IMR-90 (cell line): ENCODE data around the gene ENO3. TPM values are rescaled to one million over a fixed set of nuclear protein-coding genes. Genes with fewer than 3 reads are reported as not detected.

Experiments used
- ATAC-seq: fragments of 200-7000 bp; cut with Tn5 transposase; 2 replicates; pipeline ENCODE4 v1.9.1; 2020; ENCODE audit warnings: low read depth, mild to moderate bottlenecking, moderate library complexity
- BruUV-seq: library from RNA; stranded (reverse); fragments of 400-500 nt; replicated peaks from 2 replicates; lab custom pipeline; 2021; lab: Mats Ljungman, UMichigan
- CTCF ChIA-PET: fragments of 300-600 bp; formaldehyde crosslinking; extraction: SDS; loops from one replicate; lab custom pipeline; 2021; ENCODE audit warnings: antibody characterized with exemption; lab: Yijun Ruan, JAX
- POLR2A ChIA-PET: fragments of 300-600 bp; sonication (Branson Sonifier 250); formaldehyde crosslinking; loops from one replicate; lab custom pipeline; 2022; ENCODE audit warnings: antibody characterized with exemption; ENCODE audit not compliant: unreplicated experiment; lab: Charles Lee
- DNase-seq: peaks from one replicate; pipeline ENCODE4 v3.0.0; 2013
- H2AFZ ChIP-seq: replicated peaks from 2 replicates; pipeline ENCODE3; 2013; ENCODE audit warnings: low read length, mild to moderate bottlenecking; ENCODE audit not compliant: poor library complexity
- H2AK5ac ChIP-seq: 2 replicates; pipeline ENCODE4 v1.6.1; 2013; ENCODE audit warnings: low read depth, low read length, inconsistent platforms
- H2AK9ac ChIP-seq: replicated peaks from 2 replicates; pipeline ENCODE3; 2013; ENCODE audit warnings: mild to moderate bottlenecking, low read depth, low read length, moderate library complexity; ENCODE audit not compliant: poor library complexity
- H2BK120ac ChIP-seq: 2 replicates; pipeline ENCODE4 v1.6.1; 2013; ENCODE audit warnings: low read depth, low read length, inconsistent platforms
- H2BK15ac ChIP-seq: 3 replicates; pipeline ENCODE4 v1.6.1; 2013; ENCODE audit warnings: low read depth, low read length, inconsistent platforms
- H2BK20ac ChIP-seq: 2 replicates; pipeline ENCODE4 v1.6.1; 2013; ENCODE audit warnings: low read depth, mild to moderate bottlenecking, inconsistent platforms, low read length, moderate library complexity
- H2BK5ac ChIP-seq: 2 replicates; pipeline ENCODE4 v1.6.1; 2013; ENCODE audit warnings: mild to moderate bottlenecking, low read depth, low read length, inconsistent platforms; ENCODE audit not compliant: poor library complexity, severe bottlenecking
- H3K14ac ChIP-seq: replicated peaks from 2 replicates; pipeline ENCODE4 v1.6.1; 2013; ENCODE audit warnings: low read depth, low read length, inconsistent platforms
- H3K18ac ChIP-seq: 2 replicates; pipeline ENCODE4 v1.6.1; 2013; ENCODE audit warnings: low read depth, low read length, control low read depth
- H3K23ac ChIP-seq: 2 replicates; pipeline ENCODE4 v1.6.1; 2013; ENCODE audit warnings: low read depth, low read length, inconsistent platforms
- H3K27ac ChIP-seq: 2 replicates; pipeline ENCODE4 v1.5.1; 2013; ENCODE audit warnings: mild to moderate bottlenecking, control low read depth, low read length; ENCODE audit not compliant: insufficient read depth
- H3K27me3 ChIP-seq: 2 replicates; pipeline ENCODE4 v1.6.1; 2013; ENCODE audit warnings: low read length; ENCODE audit not compliant: control insufficient read depth, insufficient read depth
- H3K36me3 ChIP-seq: 2 replicates; pipeline ENCODE4 v1.6.1; 2013; ENCODE audit warnings: low read length, mixed read lengths; ENCODE audit not compliant: control insufficient read depth, insufficient read depth
- H3K4ac ChIP-seq: 2 replicates; pipeline ENCODE4 v1.6.1; 2013; ENCODE audit warnings: low read depth, low read length, inconsistent platforms
- H3K4me1 ChIP-seq: 2 replicates; pipeline ENCODE4 v1.6.1; 2013; ENCODE audit warnings: low read length, mixed read lengths; ENCODE audit not compliant: control insufficient read depth, insufficient read depth
- H3K4me2 ChIP-seq: 2 replicates; pipeline ENCODE4 v1.6.1; 2013; ENCODE audit warnings: low read depth, mild to moderate bottlenecking, control low read depth, low read length, moderate library complexity
- H3K4me3 ChIP-seq: 2 replicates; pipeline ENCODE4 v1.5.1; 2013; ENCODE audit warnings: low read depth, mild to moderate bottlenecking, control low read depth, low read length, moderate library complexity; ENCODE audit not compliant: insufficient read depth
- H3K56ac ChIP-seq: 2 replicates; pipeline ENCODE4 v1.6.1; 2013; ENCODE audit warnings: low read length, inconsistent platforms; ENCODE audit not compliant: insufficient read depth; ENCODE audit errors: extremely low read depth
- H3K79me1 ChIP-seq, 2 experiments: 2 replicates each; pipeline ENCODE4 v1.6.1; 2013; ENCODE audit warnings: low read length in 2 of 2, inconsistent platforms in 1 of 2, low read depth in 1 of 2
- H3K9ac ChIP-seq: 2 replicates; pipeline ENCODE4 v1.6.1; 2013; ENCODE audit warnings: low read depth, low read length, control low read depth
- H3K9me1 ChIP-seq: 2 replicates; pipeline ENCODE4 v1.6.1; 2013; ENCODE audit warnings: low read length, inconsistent platforms; ENCODE audit not compliant: insufficient read depth
- H3K9me3 ChIP-seq: 2 replicates; pipeline ENCODE4 v1.6.1; 2013; ENCODE audit warnings: low read length; ENCODE audit not compliant: control insufficient read depth, insufficient read depth
- H4K20me1 ChIP-seq: 2 replicates; pipeline ENCODE4 v1.6.1; 2013; ENCODE audit warnings: low read length, inconsistent platforms; ENCODE audit not compliant: insufficient read depth
- H4K5ac ChIP-seq: 2 replicates; pipeline ENCODE4 v1.6.1; 2013; ENCODE audit warnings: mild to moderate bottlenecking, low read depth, low read length, control low read depth
- H4K8ac ChIP-seq, 2 experiments: 2 replicates each; pipeline ENCODE4 v1.6.1; 2013; ENCODE audit warnings: low read depth in 2 of 2, low read length in 2 of 2, control low read depth in 1 of 2, inconsistent platforms in 1 of 2
- H4K91ac ChIP-seq: 2 replicates; pipeline ENCODE4 v1.6.1; 2013; ENCODE audit warnings: low read depth, low read length, inconsistent platforms; ENCODE audit not compliant: insufficient read depth
- BHLHE40 ChIP-seq: fragments of 150-350 bp; IDR thresholded peaks from 2 replicates; pipeline ENCODE4 v1.6.1; 2016; ENCODE audit warnings: mild to moderate bottlenecking, low read depth, low read length
- CEBPB ChIP-seq: IDR thresholded peaks from 2 replicates; pipeline ENCODE4 v1.6.1; 2012; ENCODE audit warnings: low read depth, low read length, improper control_type of control experiment
- CHD1 ChIP-seq: IDR thresholded peaks from 2 replicates; pipeline ENCODE4 v1.6.1; 2012; ENCODE audit warnings: low read depth, low read length, improper control_type of control experiment
- FOS ChIP-seq: fragments of 150-350 bp; IDR thresholded peaks from 2 replicates; pipeline ENCODE4 v1.6.1; 2016; ENCODE audit warnings: low read depth, low read length
- MAFK ChIP-seq: IDR thresholded peaks from 2 replicates; pipeline ENCODE4 v1.6.1; 2012; ENCODE audit warnings: low read depth, low read length, improper control_type of control experiment
- NFE2L2 ChIP-seq: fragments of 150-350 bp; IDR thresholded peaks from 2 replicates; pipeline ENCODE4 v1.6.1; 2016; ENCODE audit warnings: low read depth, mild to moderate bottlenecking, low read length
- POLR2A ChIP-seq: IDR thresholded peaks from 2 replicates; pipeline ENCODE4 v1.6.1; 2012; ENCODE audit warnings: mild to moderate bottlenecking, low read depth, low read length
- RAD21 ChIP-seq: IDR thresholded peaks from 2 replicates; pipeline ENCODE4 v1.6.1; 2012; ENCODE audit warnings: low read length, improper control_type of control experiment
- RCOR1 ChIP-seq: IDR thresholded peaks from 2 replicates; pipeline ENCODE4 v1.6.1; 2012; ENCODE audit warnings: mild to moderate bottlenecking, low read length, improper control_type of control experiment; ENCODE audit not compliant: insufficient replicate concordance
- RFX5 ChIP-seq: IDR thresholded peaks from 2 replicates; pipeline ENCODE4 v1.8.0; 2012; ENCODE audit warnings: low read depth, mild to moderate bottlenecking, low read length, moderate library complexity
- SMC3 ChIP-seq: fragments of 150-350 bp; IDR thresholded peaks from 2 replicates; pipeline ENCODE4 v1.6.1; 2016; ENCODE audit warnings: low read depth, mild to moderate bottlenecking, antibody characterized with exemption, low read length, moderate library complexity
- WGBS, 2 experiments: methylation state at CpG; one replicate each; pipeline versions ENCODE4 v1.1.5 to v1.1.7; 2013; ENCODE audit warnings: missing lambda C conversion rate in 2 of 2; ENCODE audit not compliant: insufficient read length in 1 of 2; ENCODE audit errors: extremely low coverage in 2 of 2; 5-methylcytosine and 5-hydroxymethylcytosine counted together
- dilution Hi-C: fragments of 300-500 bp; cut with HindIII; formaldehyde crosslinking; loops from one replicate; pipeline ENCODE4 v1.14.3; 2018; ENCODE audit warnings: low sequenced_read_pairs; ENCODE audit not compliant: unreplicated experiment
- in situ Hi-C: fragments of 300-500 bp; cut with MboI; formaldehyde crosslinking; loops from 3 replicates; pipeline ENCODE4 v1.14.3; 2019; ENCODE audit warnings: low sequenced_read_pairs, inconsistent platforms, mixed read lengths
- intact Hi-C: fragments of 100-400 bp; cut with micrococcal nuclease; formaldehyde crosslinking; loops from 2 replicates; pipeline ENCODE4 v1.10.0; 2022
- polyA plus RNA-seq, 3 experiments: library from polyadenylated mRNA; depleted of rRNA; stranded (reverse); fragments of >200 nt; gene quantifications; 2 replicates each; pipeline ENCODE4 v1.2.3, GENCODE V29; 2012; ENCODE audit warnings: low replicate concordance in 1 of 3
- total RNA-seq: library from RNA; depleted of rRNA; stranded (reverse); fragments of >200 nt; gene quantifications from 2 replicates; pipeline ENCODE4 v1.2.3, GENCODE V29; 2012
- TF ChIP-seq, protein P1 (sequence below): conservative IDR thresholded peaks from 2 replicates; pipeline ENCODE4 v1.5.1; 2012; ENCODE audit warnings: mild to moderate bottlenecking, low read depth, low read length, improper control_type of control experiment
- TF ChIP-seq, protein P2 (sequence below): fragments of 150-350 bp; IDR thresholded peaks from 2 replicates; pipeline ENCODE4 v1.6.1; 2017; ENCODE audit warnings: mild to moderate bottlenecking, antibody characterized with exemption, low read length, low read depth
- TF ChIP-seq, protein P3 (sequence below): fragments of 150-350 bp; IDR thresholded peaks from 2 replicates; pipeline ENCODE4 v1.6.1; 2016; ENCODE audit warnings: low read depth, mild to moderate bottlenecking, low read length, moderate library complexity, borderline replicate concordance

The ENO3 gene
- total and polyA plus RNA-seq, 2 of the 4 experiments (the other 2 are of a cell fraction), result 1.4 to 5.1 TPM

DNA sequence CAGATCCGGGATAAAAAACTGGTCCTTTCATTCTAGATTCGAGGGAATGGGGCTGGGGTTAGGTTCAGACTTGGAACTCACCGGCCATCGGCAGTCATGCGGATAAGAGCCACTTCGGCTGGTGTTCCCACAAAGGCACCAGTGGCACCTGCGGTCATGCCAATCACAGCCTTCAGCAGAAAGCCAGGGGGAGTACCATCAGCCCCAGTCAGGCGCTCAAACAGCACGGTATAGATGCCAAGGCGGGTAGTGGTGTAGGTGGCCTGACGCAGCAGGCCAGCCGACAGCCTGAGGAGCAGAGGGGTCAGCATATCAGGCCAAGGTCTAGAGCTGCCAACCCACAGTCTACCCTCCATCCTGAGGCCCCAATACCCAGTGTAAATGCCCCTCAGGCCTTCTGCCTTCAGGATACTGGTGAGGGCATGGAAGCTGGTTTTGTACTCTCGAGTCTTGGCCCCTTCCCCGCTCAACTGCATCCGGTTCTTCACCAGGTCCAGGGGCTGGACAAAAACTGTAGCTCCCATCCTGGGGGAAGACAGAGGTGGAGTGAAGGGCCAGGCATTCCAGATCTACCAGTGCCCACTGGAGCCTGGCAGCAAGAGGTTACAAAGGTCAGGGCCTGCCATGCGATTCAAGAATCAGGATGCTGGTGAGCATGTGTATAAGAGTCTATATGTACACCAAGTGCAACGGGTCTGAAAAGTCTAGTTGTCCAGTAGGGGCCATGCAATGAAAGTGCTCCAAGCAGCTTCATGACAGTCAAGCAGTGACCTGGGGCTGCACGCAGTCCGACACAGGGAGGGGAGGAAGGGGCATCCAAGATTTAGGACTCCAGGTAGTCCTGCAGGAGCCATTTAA, 12.0 kb upstream of the ENO3 start:
- no peak for DNase-seq
- H4K91ac ChIP-seq, result peak overlapping the region; percentile 51; the same call in 1 of the 2 replicates
- peak overlapping the region; percentile 89 for H2AFZ ChIP-seq
- 56% methylated on average over 8 of the region's 19 CpGs; no CpG with 5 or more reads in 1 of the 2 experiments for WGBS, 2 experiments
- in situ Hi-C loops (no loop called here), dilution Hi-C loops (no loop called here), intact Hi-C loops (no loop called here)
- H3K4ac ChIP-seq, result peak overlapping the region; percentile 82
- peaks cover 33% of the 10 kb centered on the region for H3K36me3 ChIP-seq
- peaks cover 17 to 50% of the 10 kb centered on the region in 2 experiments; a peak in 3 of 4 replicates for H3K79me1 ChIP-seq
- peak overlapping the region; percentile 99 for H3K23ac ChIP-seq
- H4K8ac ChIP-seq, result peak overlapping the region; percentile 1 to 71; a peak in 2 of 4 replicates
- peak overlapping the region; percentile 5 for H2BK5ac ChIP-seq
- peak overlapping the region; percentile 71 for H3K27ac ChIP-seq
- H3K4me1 ChIP-seq, result peaks cover 14% of the 10 kb centered on the region
- H3K4me2 ChIP-seq, result peak overlapping the region; percentile 94
- POLR2A ChIA-PET, result interaction anchor here (2.0 kb wide), 1 partner anchor 27 kb away, joined by 14 read pairs; the partner anchor contains the start of gene SPAG7
- no peaks in the 10 kb centered on the region for H3K9me3 ChIP-seq
- peak overlapping the region; percentile 68 for H3K4me3 ChIP-seq
- no peak overlapping the region for H2BK120ac ChIP-seq
- ATAC-seq, result no peak
- H4K5ac ChIP-seq, result no peak overlapping the region
- H2AK9ac ChIP-seq, result peak overlapping the region; percentile 97
- CTCF ChIA-PET, result interaction anchor here (0.5 to 1.6 kb wide), 3 partner anchors 28 to 524 kb away, joined by 3 read pairs; partner anchors contain the start of gene SPAG7
- peaks cover 27% of the 10 kb centered on the region; the same call in 1 of the 2 replicates for H4K20me1 ChIP-seq
- BruUV-seq, result no TSS peak
- peak overlapping the region; percentile 81 for H3K9ac ChIP-seq
- H3K27me3 ChIP-seq, result no peaks in the 10 kb centered on the region
- peak overlapping the region; percentile 86 for H3K14ac ChIP-seq
- H2BK15ac ChIP-seq, result no peak overlapping the region
- H2AK5ac ChIP-seq, result peak overlapping the region; percentile 81
- peaks cover 12% of the 10 kb centered on the region for H3K9me1 ChIP-seq
- H3K56ac ChIP-seq, result peak overlapping the region; percentile 69
- no peak overlapping the region for H2BK20ac ChIP-seq
- no peak overlapping the region for H3K18ac ChIP-seq
- TF ChIP-seq RAD21 (no peak), RFX5 (no peak), BHLHE40 (no peak), CHD1 (no peak), CEBPB (no peak), FOS (no peak), POLR2A (no peak), RCOR1 (no peak), MAFK (no peak), SMC3 (no peak), NFE2L2 (no peak)
- TF ChIP-seq, protein P1, sequence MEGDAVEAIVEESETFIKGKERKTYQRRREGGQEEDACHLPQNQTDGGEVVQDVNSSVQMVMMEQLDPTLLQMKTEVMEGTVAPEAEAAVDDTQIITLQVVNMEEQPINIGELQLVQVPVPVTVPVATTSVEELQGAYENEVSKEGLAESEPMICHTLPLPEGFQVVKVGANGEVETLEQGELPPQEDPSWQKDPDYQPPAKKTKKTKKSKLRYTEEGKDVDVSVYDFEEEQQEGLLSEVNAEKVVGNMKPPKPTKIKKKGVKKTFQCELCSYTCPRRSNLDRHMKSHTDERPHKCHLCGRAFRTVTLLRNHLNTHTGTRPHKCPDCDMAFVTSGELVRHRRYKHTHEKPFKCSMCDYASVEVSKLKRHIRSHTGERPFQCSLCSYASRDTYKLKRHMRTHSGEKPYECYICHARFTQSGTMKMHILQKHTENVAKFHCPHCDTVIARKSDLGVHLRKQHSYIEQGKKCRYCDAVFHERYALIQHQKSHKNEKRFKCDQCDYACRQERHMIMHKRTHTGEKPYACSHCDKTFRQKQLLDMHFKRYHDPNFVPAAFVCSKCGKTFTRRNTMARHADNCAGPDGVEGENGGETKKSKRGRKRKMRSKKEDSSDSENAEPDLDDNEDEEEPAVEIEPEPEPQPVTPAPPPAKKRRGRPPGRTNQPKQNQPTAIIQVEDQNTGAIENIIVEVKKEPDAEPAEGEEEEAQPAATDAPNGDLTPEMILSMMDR, result no peak
- TF ChIP-seq, protein P2, sequence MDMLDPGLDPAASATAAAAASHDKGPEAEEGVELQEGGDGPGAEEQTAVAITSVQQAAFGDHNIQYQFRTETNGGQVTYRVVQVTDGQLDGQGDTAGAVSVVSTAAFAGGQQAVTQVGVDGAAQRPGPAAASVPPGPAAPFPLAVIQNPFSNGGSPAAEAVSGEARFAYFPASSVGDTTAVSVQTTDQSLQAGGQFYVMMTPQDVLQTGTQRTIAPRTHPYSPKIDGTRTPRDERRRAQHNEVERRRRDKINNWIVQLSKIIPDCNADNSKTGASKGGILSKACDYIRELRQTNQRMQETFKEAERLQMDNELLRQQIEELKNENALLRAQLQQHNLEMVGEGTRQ, result no peak
- TF ChIP-seq, protein P3, sequence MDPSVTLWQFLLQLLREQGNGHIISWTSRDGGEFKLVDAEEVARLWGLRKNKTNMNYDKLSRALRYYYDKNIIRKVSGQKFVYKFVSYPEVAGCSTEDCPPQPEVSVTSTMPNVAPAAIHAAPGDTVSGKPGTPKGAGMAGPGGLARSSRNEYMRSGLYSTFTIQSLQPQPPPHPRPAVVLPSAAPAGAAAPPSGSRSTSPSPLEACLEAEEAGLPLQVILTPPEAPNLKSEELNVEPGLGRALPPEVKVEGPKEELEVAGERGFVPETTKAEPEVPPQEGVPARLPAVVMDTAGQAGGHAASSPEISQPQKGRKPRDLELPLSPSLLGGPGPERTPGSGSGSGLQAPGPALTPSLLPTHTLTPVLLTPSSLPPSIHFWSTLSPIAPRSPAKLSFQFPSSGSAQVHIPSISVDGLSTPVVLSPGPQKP, result no peak
